ENCODE data around the gene WWC2.

Gene WWC2

DNA sequence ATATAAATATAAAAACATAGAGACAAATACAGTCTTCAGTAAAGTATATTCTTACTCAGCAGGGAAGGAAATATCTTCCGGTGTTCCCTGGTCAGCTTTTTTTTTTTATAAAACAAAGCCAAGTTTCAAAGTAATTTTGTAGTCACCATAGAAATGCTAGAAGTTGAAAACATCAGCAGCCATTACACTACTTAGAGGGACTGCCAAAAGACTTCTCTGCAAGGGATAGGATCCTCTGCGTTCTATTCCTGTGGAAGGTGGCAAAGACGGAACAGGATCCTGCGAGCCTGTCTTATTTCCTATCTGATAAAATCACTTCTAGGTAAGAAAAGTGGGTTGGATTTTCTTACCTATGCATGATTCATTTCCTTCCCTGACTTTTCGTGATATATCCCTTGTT, 201.6 kb downstream of the WWC2 start:
- H3K36me3 ChIP-seq (replicated peaks; ENCODE audit: low read depth, low read length), result peaks cover 16% of the 10 kb centered on the region
- H3K27ac ChIP-seq (ENCODE audit: low read length), result peak overlapping the region; percentile 96

DNA sequence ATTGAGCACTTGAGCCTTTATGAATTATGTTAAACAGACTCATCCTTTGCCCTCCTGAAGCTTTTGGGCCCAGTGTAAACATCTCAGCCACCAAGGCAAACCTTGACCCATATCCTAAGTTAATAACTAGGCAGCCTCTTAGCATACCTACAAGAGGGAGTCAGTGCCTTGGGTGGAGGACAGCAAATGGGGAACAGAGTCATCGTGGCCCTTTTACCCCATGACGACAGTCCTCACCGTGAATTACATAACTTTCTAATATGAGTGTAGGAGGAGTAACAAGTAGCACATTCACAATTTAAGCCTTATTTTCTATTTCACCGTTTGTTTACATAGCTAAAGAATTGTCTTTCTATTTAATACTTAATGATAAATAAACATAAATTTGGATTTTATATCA, 204.2 kb downstream of the WWC2 start:
- Histone ChIP-seq H3K27me3 (ENCODE audit: low read depth, low read length) (no peaks in the 10 kb centered on the region), H3K9ac (ENCODE audit: low read length) (peak overlapping the region; percentile 64), H3K4me2 (ENCODE audit: low read length) (peak overlapping the region; percentile 36; the same call in 1 of the 2 replicates), H3K4me1 (ENCODE audit: low read length) (peaks cover 73% of the 10 kb centered on the region), H4K20me1 (ENCODE audit: insufficient read depth, low read length) (no peaks in the 10 kb centered on the region), H3K4me3 (ENCODE audit: low read length) (no peak overlapping the region), H3K36me3 (replicated peaks; ENCODE audit: low read depth, low read length) (peaks cover 6% of the 10 kb centered on the region), H3K79me2 (ENCODE audit: low read length) (no peaks in the 10 kb centered on the region), H3K27ac (ENCODE audit: low read length) (peak overlapping the region; percentile 96), H3K9me3 (ENCODE audit: insufficient read depth, low read length) (no peaks in the 10 kb centered on the region), H2AFZ (ENCODE audit: low read depth, low read length) (peak overlapping the region; percentile 51; the same call in 1 of the 2 replicates)
- TF ChIP-seq, protein P1, sequence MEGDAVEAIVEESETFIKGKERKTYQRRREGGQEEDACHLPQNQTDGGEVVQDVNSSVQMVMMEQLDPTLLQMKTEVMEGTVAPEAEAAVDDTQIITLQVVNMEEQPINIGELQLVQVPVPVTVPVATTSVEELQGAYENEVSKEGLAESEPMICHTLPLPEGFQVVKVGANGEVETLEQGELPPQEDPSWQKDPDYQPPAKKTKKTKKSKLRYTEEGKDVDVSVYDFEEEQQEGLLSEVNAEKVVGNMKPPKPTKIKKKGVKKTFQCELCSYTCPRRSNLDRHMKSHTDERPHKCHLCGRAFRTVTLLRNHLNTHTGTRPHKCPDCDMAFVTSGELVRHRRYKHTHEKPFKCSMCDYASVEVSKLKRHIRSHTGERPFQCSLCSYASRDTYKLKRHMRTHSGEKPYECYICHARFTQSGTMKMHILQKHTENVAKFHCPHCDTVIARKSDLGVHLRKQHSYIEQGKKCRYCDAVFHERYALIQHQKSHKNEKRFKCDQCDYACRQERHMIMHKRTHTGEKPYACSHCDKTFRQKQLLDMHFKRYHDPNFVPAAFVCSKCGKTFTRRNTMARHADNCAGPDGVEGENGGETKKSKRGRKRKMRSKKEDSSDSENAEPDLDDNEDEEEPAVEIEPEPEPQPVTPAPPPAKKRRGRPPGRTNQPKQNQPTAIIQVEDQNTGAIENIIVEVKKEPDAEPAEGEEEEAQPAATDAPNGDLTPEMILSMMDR (IDR thresholded peaks at IDR 0.05; ENCODE audit: low read depth, low read length), result no peak
- TF ChIP-seq EZH2phosphoT487 (IDR thresholded peaks at IDR 0.05; ENCODE audit: low read depth), result no peak

More for the DNA sequence above, 201.6 kb downstream of the WWC2 start:
- peak overlapping the region; percentile 87 for H3K9ac ChIP-seq (ENCODE audit: low read length)
- no peak for TF ChIP-seq EZH2phosphoT487 (IDR thresholded peaks at IDR 0.05; ENCODE audit: low read depth)
- TF ChIP-seq, protein P1 (IDR thresholded peaks at IDR 0.05; ENCODE audit: low read depth, low read length), result no peak
- H3K9me3 ChIP-seq (ENCODE audit: insufficient read depth, low read length), result 0 out of 2 replicates have a peak, but pooled peaks cover 3% of the 10 kb centered on the region
- no peaks in the 10 kb centered on the region for H4K20me1 ChIP-seq (ENCODE audit: insufficient read depth, low read length)
- H3K79me2 ChIP-seq (ENCODE audit: low read length), result no peaks in the 10 kb centered on the region
- H3K4me3 ChIP-seq (ENCODE audit: low read length), result no peak overlapping the region
- peaks cover 98% of the 10 kb centered on the region for H3K4me1 ChIP-seq (ENCODE audit: low read length)
- 0 out of 2 replicates have a peak overlapping the region, but pooled peaks have one; percentile 6 for H2AFZ ChIP-seq (ENCODE audit: low read depth, low read length)
- H3K4me2 ChIP-seq (ENCODE audit: low read length), result peak overlapping the region; percentile 64
- H3K27me3 ChIP-seq (ENCODE audit: low read depth, low read length), result no peaks in the 10 kb centered on the region

GRCh38 chr4:183304067-183304466, 205.0 kb downstream of the WWC2 start:
- Histone ChIP-seq H3K9me3 (ENCODE audit: insufficient read depth, low read length) (no peaks in the 10 kb centered on the region), H3K4me1 (ENCODE audit: low read length) (peaks cover 65% of the 10 kb centered on the region), H2AFZ (ENCODE audit: low read depth, low read length) (0 out of 2 replicates have a peak overlapping the region, but pooled peaks have one; percentile 6), H3K27ac (ENCODE audit: low read length) (peak overlapping the region; percentile 96), H3K4me2 (ENCODE audit: low read length) (peak overlapping the region; percentile 36), H4K20me1 (ENCODE audit: insufficient read depth, low read length) (no peaks in the 10 kb centered on the region), H3K79me2 (ENCODE audit: low read length) (no peaks in the 10 kb centered on the region), H3K27me3 (ENCODE audit: low read depth, low read length) (no peaks in the 10 kb centered on the region), H3K4me3 (ENCODE audit: low read length) (peak overlapping the region; percentile 7), H3K36me3 (replicated peaks; ENCODE audit: low read depth, low read length) (peaks cover 6% of the 10 kb centered on the region), H3K9ac (ENCODE audit: low read length) (peak overlapping the region; percentile 64)
- TF ChIP-seq, protein P1 (IDR thresholded peaks at IDR 0.05; ENCODE audit: low read depth, low read length), result 0 out of 2 replicates have a peak, but pooled peaks have one; percentile 6
- TF ChIP-seq EZH2phosphoT487 (IDR thresholded peaks at IDR 0.05; ENCODE audit: low read depth), result no peak

DNA sequence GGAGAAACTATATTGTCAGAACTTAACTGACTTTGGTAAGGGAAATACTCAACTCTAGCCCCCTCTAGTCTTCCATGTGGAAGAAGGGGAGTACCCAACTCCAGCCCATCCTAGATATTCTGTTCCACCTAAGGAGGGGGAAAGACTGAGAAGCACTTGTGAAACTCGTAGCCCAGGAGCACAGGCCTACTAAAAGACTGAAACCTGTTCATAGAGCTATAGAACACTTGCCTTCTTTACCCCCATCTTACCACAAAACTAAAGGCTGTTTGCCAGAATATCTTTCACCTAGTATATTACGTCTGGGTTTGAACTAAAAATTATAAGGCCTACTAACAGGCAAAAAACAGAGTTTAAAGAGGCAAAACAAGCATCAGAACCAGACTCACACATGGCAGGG, 205.5 kb downstream of the WWC2 start:
- Histone ChIP-seq H3K27me3 (ENCODE audit: low read depth, low read length) (no peaks in the 10 kb centered on the region), H3K4me3 (ENCODE audit: low read length) (peak overlapping the region; percentile 3; the same call in 1 of the 2 replicates), H3K36me3 (replicated peaks; ENCODE audit: low read depth, low read length) (peaks cover 6% of the 10 kb centered on the region), H2AFZ (ENCODE audit: low read depth, low read length) (no peak overlapping the region), H4K20me1 (ENCODE audit: insufficient read depth, low read length) (no peaks in the 10 kb centered on the region), H3K79me2 (ENCODE audit: low read length) (no peaks in the 10 kb centered on the region), H3K27ac (ENCODE audit: low read length) (peak overlapping the region; percentile 96), H3K9ac (ENCODE audit: low read length) (peak overlapping the region; percentile 61), H3K4me1 (ENCODE audit: low read length) (peaks cover 61% of the 10 kb centered on the region), H3K4me2 (ENCODE audit: low read length) (peak overlapping the region; percentile 36), H3K9me3 (ENCODE audit: insufficient read depth, low read length) (no peaks in the 10 kb centered on the region)
- TF ChIP-seq EZH2phosphoT487 (IDR thresholded peaks at IDR 0.05; ENCODE audit: low read depth), result no peak
- TF ChIP-seq, protein P1 (IDR thresholded peaks at IDR 0.05; ENCODE audit: low read depth, low read length), result no peak
